SK-N-DZ (cell line): ENCODE measurements around the gene UST.

Experiments used
- DNase-seq: peaks from one replicate; pipeline ENCODE4 v3.0.0-alpha.2; 2015; ENCODE audit warnings: low spot score

The UST gene

GRCh38 chr6:149060985-149061760, 314.3 kb downstream of the UST start:
- DNase-seq, result no peak

DNA sequence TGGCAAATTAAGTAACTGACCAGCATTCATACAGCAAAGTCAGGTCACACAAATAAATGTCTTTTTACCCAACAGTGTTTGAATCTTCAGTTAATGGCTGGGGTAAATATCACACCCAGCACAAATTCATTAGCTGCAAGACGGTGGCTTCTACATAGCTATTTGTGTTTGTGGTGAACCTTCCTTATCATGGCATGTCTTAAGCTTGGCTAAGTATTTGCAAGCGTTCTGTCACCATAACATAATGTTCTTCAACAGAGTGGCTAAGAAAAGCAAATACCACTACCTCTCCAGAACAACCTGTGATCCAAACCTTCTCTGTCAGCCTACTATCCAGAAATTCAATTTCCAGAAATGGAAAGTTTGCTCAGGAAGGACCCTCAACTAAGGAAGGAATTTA, 315.1 kb downstream of the UST start:
- DNase-seq, result no peak

- no peak for DNase-seq
Observed at GRCh38 chr6:149062653-149063348, 316.0 kb downstream of the UST start.

GRCh38 chr6:149063468-149063867, 316.6 kb downstream of the UST start:
- no peak for DNase-seq

DNA sequence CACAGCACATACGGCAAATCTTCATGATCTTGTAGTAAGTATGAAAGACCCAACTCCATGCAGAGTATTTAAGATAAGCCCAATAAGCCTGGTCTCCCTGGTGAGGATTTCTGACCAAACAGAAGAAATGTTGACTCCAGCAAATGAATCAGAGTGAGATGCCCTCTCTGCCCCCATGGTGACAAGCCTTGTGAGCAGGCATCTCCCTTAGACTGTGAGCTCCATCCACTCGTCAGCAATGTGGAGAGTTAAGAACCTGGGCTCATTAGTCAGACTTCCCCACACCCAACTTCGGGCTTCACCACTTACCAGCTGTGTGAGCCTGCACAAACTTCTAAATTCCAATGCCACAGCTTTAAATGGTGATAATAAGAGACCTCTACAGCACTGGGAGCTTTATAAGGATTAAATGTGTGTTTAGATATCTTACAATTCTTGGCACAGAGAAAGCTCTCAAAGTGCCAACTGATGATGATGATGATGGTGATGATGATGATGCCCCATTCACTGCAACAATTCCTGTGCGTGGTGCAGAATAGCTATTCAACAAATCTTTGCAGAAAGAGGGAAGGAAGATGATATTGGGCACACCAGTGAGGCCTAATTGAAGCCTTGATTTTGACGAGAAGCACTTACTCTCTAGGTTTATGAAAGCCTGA, 317.3 kb downstream of the UST start:
- no peak for DNase-seq

- no peak for DNase-seq
Observed at GRCh38 chr6:149064660-149065015, 317.8 kb downstream of the UST start.

GRCh38 chr6:149065121-149065520, 318.3 kb downstream of the UST start:
- no peak for DNase-seq

DNA sequence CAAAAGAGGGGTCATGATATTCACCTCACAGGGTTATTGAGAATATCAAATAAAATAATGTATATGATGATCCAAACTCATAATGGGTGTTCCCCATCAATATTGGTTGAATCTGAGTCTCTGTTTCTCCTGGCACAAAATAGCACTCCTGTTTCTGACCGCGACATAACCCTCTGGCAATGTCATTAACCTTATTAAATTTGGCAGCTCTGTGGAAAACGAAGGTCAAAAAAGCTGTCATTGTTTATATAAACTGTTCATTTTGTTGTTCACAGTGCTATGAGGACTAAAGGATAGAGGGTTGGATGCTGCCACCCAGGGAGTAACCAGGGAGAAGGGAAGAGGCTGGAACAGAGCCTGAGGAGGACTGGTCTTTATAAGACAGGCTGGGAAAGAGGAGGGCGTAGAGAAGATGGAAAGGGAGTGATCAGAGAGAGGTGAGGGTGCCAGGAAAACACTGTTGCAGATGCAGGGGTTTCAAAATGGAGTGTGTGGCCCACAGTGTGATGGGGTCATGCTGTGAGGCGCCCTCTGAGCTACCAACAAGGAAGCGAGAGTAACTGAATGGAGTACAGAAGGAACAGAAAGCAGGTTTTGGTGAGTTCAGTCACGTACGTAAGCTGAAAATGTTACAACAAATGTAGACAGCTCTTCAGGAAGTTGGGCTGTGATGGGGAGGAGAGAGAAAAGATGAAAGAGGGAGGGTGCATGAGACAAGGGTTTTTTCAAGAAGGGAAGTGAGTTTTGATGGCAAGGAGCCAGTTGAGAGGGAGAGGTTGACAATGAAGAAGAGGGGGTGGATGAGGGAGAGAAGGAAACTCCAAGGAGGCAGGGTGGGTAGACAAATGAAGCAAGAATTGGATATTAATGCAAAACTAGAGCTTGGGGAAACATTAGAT, 319.1 kb downstream of the UST start:
- DNase-seq, result no peak

GRCh38 chr6:149071997-149072396, 325.2 kb downstream of the UST start:
- no peak for DNase-seq

DNA sequence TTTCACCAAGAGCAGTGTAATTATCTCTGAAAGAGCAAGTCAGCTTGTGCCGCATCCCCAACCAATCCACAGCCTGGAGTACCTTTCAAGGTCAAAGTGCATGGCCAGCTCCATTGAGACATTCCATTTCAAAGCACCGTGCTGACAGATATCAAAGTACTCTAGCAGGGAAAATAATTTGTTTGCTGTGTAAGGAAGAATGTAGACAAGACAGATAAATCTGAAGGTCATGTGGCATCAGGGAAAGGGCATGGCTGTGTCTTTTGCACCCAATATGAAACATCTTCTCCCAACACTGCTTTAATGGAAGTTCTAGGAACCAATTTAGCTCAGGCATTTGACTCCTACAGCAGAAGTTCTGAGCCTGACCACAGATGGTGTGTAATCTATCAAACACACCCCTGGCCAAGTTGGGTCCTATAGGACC, 328.0 kb downstream of the UST start:
- no peak for DNase-seq

GRCh38 chr6:149075616-149076354, 329.0 kb downstream of the UST start:
- no peak for DNase-seq

- DNase-seq, result no peak
Observed at GRCh38 chr6:149076355-149076734, 329.5 kb downstream of the UST start.

DNA sequence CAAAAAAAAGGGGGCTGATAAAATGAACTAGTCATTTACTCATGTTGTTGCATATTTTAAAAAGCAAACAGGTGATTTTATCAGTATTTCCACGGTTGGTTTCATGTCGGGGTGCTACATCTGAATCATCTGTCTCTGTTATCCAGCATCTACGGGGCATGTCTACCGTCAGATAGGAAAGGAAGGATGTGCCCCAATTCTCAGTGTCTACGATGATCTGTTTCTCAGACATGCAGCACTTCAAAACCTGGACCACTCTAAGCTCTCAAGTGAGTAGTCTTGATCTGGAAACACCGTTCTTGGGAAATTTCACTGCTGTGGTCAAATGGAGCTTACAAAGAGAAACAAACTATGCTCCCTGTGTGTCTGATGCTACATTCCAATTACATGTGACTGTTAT, 330.4 kb downstream of the UST start:
- DNase-seq, result no peak

DNA sequence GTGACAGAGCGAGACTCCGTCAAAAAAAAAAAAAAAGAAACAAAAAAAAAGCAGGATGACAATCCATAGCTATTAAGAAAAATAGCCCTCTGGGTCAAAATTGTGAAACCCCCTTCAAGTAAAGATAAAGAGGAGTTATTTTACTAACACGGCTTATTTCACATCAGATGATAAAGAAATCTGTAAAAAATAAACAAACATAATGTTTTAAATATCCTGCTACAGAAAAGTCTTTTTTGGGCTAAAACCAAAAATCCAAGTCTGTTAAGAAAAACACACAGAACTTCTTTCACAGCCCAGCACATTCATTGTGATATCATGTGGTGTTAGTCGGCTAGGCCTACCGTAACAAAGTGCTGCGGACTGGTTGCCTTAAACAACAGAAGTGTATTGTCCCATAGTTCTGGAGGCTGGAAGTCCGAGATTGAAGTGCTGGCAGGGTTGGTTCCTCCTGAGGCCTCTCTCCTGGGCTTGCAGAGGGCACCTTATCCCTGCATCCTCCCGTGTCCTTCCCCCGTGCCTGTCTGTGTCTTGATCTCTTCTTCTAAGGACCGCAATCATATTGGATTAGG, 331.5 kb downstream of the UST start:
- DNase-seq, result no peak

GRCh38 chr6:149079456-149079855, 332.6 kb downstream of the UST start:
- DNase-seq, result no peak

- peak; percentile 3 for DNase-seq
Observed at GRCh38 chr6:149079911-149080491, 333.2 kb downstream of the UST start.

DNA sequence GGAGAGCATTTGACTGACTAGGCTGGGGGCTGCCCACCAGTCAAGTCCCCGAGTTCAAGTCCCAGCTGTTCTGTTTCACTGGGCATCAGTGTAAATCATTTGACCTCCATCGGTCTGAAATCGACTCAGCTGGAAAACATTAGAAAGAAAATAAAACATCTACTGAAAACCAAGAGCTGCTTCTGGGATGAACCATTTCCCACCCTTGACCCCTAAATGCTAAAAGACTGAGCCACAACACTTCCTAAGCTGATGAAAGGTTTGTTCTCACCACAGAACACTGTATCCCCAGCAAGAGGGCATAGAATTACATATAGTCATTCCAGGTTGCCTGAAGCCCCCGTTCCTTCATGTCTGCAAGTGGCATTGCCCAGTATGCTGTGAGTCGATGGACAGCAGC, 333.7 kb downstream of the UST start:
- no peak for DNase-seq

DNA sequence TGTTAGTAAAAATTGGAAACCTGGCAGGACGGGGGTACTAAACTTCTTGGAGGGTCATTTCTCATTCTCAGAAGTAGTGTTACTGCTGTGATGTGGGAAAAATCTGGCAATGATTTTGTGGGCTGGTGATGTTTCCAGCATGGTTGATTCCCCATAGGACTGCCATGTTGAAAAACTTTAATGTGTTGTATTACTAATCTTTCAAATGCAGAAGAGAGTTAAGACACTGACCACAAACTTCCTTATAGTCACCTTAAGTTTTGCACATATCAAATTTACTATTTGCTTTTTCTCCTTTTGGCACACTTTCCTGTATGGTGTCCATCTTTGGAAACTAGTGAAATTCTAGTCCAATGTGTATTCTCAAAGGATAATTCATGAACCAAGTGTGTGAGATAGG, 334.5 kb downstream of the UST start:
- DNase-seq, result no peak

DNA sequence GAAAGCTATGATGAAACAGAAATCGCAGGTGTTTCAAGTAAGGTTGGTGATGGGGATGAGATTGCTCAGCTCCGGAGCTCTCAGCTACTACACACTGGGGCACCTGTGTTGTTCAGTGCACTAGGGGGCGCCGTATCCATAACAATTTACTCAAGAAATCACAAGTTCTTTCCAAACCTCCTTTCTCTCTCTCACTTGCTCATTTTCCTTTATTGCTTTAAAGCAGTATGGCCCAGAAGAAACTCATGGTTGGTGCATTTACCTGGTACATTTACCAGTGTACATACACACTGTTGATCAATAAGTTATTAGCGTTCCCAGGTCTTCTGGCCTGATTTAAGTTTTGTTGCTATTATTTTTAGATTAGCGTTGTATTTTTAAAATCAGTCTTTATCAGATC, 335.5 kb downstream of the UST start:
- peak; percentile 56 for DNase-seq

DNA sequence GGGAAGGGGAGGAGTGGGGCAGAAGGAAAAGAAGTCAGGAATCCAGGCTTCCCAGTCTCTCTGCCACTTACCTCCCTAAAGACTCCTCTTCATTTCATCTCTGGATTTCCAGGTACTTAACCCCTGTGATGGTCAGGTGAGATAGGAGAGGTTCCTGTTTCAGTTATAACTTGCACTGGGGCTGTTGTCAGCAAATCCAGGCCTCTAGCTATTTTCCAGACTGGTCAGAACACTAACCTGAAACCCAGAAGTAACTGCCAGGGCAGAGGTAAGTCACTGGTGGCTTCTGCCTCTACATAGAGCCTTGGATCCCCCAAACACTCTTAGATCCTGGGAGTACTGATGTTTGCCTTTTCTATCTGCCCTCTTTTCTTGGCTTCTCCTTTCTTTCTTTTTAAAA, 337.2 kb downstream of the UST start:
- no peak for DNase-seq
